ENCODE measurements around the gene EIF3A.

DNA sequence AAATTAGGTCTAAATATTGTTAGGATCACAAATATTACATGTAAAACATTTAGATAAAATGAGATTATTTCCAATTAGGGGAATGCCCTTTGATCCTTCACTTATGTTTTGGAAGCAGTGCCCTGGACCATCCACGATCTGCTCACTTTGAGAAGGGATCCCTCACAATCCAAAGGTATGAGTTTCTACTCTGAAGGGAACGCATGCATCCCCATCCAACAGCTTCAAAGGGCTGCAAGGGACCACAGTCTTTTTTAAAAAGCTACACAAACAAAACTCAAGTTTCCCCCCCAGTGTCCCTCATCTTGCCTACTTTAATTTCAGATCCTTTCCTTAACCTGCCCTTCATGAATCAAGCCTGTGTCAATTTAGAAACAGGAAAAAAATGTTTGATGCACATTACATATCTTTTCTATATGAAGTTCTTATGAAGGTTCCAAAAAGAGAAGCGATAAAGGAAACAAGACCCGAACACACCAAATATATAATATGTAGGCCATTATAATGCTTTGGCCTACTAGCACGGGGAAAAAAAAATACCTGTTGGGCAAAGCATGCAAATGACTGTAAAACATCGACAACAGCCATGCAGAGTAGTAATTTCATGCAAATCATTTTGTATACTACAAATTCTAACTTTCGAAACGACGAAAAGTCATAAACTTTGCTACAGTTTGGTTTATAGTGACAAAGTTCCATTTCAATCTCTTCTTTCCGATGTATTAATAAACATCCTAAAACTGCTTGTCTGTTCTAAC is 2.0 kb downstream of the EIF3A start:
- TF ChIP-seq, protein P1, sequence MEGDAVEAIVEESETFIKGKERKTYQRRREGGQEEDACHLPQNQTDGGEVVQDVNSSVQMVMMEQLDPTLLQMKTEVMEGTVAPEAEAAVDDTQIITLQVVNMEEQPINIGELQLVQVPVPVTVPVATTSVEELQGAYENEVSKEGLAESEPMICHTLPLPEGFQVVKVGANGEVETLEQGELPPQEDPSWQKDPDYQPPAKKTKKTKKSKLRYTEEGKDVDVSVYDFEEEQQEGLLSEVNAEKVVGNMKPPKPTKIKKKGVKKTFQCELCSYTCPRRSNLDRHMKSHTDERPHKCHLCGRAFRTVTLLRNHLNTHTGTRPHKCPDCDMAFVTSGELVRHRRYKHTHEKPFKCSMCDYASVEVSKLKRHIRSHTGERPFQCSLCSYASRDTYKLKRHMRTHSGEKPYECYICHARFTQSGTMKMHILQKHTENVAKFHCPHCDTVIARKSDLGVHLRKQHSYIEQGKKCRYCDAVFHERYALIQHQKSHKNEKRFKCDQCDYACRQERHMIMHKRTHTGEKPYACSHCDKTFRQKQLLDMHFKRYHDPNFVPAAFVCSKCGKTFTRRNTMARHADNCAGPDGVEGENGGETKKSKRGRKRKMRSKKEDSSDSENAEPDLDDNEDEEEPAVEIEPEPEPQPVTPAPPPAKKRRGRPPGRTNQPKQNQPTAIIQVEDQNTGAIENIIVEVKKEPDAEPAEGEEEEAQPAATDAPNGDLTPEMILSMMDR (IDR thresholded peaks at IDR 0.05) = no peak
- TF ChIP-seq POLR2A (IDR thresholded peaks at IDR 0.05) = no peak
